ENCODE results near the gene DEXI. TPM values are rescaled to one million over a fixed set of nuclear protein-coding genes. Genes with fewer than 3 reads are reported as not detected.

DEXI gene
- total and polyA plus RNA-seq, 9 of the 15 experiments (the other 6 are each of a cell fraction or from before 2014, with no cell fraction given): 2.9 to 40.1 (median 22.0) TPM

DNA sequence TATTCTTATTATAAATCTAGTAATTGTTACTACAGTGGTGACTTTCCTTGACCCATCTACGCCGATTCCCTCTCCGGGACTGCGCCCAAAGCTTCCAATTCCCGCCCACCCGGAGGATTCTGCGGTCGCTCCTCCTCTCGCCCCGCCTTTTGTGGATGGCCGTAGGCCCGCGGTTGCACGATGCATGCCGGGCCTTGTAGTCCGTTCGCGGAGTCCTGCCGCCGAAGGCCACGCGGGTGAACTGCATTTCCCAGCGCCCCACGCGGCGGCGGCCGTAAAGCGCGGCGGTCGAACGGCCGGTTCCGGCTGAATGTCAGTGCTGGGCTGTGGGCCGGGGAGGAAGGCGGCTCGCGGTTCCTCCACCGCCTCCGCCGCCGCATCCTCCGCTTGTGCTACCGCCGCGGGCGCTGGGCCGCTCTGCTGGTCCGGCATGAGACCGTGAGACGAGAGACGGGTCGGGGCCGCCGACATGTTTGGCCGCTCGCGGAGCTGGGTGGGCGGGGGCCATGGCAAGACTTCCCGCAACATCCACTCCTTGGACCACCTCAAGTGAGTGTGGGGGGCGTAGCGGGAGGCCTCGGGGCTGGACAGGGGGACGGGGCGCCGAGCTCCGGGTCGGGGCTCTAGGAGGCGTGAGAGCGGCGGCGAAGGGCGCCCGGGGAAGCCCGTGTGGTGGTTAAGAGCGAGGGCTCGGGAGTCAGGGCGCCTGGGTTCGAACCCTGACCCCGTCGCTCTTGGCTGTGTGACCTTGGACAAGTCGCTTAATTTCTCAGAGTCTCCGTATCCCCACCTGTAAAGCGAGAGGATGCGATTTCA is 2.2 kb upstream of the DEXI start, which contains the start of gene CLEC16A (continued):
- TF ChIP-seq, protein P1, sequence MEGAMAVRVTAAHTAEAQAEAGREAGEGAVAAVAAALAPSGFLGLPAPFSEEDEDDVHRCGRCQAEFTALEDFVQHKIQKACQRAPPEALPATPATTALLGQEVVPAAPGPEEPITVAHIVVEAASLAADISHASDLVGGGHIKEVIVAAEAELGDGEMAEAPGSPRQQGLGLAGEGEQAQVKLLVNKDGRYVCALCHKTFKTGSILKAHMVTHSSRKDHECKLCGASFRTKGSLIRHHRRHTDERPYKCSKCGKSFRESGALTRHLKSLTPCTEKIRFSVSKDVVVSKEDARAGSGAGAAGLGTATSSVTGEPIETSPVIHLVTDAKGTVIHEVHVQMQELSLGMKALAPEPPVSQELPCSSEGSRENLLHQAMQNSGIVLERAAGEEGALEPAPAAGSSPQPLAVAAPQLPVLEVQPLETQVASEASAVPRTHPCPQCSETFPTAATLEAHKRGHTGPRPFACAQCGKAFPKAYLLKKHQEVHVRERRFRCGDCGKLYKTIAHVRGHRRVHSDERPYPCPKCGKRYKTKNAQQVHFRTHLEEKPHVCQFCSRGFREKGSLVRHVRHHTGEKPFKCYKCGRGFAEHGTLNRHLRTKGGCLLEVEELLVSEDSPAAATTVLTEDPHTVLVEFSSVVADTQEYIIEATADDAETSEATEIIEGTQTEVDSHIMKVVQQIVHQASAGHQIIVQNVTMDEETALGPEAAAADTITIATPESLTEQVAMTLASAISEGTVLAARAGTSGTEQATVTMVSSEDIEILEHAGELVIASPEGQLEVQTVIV (CRISPR knock-in tag; IDR thresholded peaks at IDR 0.05; ENCODE audit: borderline replicate concordance): peak; percentile 100
- TF ChIP-seq RBM22 (IDR thresholded peaks at IDR 0.05; ENCODE audit: low read depth, low read length, poor library complexity, severe bottlenecking): no peak
- TF ChIP-seq, protein P2, sequence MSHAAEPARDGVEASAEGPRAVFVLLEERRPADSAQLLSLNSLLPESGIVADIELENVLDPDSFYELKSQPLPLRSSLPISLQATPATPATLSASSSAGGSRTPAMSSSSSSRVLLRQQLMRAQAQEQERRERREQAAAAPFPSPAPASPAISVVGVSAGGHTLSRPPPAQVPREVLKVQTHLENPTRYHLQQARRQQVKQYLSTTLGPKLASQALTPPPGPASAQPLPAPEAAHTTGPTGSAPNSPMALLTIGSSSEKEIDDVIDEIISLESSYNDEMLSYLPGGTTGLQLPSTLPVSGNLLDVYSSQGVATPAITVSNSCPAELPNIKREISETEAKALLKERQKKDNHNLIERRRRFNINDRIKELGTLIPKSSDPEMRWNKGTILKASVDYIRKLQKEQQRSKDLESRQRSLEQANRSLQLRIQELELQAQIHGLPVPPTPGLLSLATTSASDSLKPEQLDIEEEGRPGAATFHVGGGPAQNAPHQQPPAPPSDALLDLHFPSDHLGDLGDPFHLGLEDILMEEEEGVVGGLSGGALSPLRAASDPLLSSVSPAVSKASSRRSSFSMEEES (CRISPR knock-in tag; IDR thresholded peaks at IDR 0.05): no peak
- no peak for TF ChIP-seq SIRT6 (IDR thresholded peaks at IDR 0.05; ENCODE audit: low read depth, low read length)
- TF ChIP-seq STAG1 (CRISPR knock-in tag; IDR thresholded peaks at IDR 0.05; ENCODE audit: borderline replicate concordance): no peak
- TF ChIP-seq, protein P3, sequence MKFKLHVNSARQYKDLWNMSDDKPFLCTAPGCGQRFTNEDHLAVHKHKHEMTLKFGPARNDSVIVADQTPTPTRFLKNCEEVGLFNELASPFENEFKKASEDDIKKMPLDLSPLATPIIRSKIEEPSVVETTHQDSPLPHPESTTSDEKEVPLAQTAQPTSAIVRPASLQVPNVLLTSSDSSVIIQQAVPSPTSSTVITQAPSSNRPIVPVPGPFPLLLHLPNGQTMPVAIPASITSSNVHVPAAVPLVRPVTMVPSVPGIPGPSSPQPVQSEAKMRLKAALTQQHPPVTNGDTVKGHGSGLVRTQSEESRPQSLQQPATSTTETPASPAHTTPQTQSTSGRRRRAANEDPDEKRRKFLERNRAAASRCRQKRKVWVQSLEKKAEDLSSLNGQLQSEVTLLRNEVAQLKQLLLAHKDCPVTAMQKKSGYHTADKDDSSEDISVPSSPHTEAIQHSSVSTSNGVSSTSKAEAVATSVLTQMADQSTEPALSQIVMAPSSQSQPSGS (CRISPR knock-in tag; IDR thresholded peaks at IDR 0.05): no peak
- TF ChIP-seq TCFL5 (CRISPR knock-in tag; conservative IDR thresholded peaks at IDR 0.05): no peak
- no peak for TF ChIP-seq MYNN (IDR thresholded peaks at IDR 0.05)
- no peak for TF ChIP-seq MYNN (CRISPR knock-in tag; IDR thresholded peaks at IDR 0.05)
- no peak for TF ChIP-seq TAF9B (IDR thresholded peaks at IDR 0.05; ENCODE audit: partially characterized antibody)
- no peak for TF ChIP-seq ZNF121 (CRISPR knock-in tag; conservative IDR thresholded peaks at IDR 0.05)
- TF ChIP-seq ARNT (IDR thresholded peaks at IDR 0.05): no peak
- no peak for TF ChIP-seq WHSC1 (IDR thresholded peaks at IDR 0.05; ENCODE audit: low read length)
- no peak for TF ChIP-seq PCBP1 (IDR thresholded peaks at IDR 0.05; ENCODE audit: low read depth, low read length, poor library complexity, severe bottlenecking)
- peak in 1 of 2 experiments; percentile 96 for TF ChIP-seq AFF1 (IDR thresholded peaks at IDR 0.05; ENCODE audit: low read depth in 1 of 2, partially characterized antibody in 2 of 2)
- TF ChIP-seq NR0B1 (IDR thresholded peaks at IDR 0.05; ENCODE audit: partially characterized antibody): no peak

Data from K562 (cell line).